ENCODE data around the gene CDC123.

CDC123 gene

DNA sequence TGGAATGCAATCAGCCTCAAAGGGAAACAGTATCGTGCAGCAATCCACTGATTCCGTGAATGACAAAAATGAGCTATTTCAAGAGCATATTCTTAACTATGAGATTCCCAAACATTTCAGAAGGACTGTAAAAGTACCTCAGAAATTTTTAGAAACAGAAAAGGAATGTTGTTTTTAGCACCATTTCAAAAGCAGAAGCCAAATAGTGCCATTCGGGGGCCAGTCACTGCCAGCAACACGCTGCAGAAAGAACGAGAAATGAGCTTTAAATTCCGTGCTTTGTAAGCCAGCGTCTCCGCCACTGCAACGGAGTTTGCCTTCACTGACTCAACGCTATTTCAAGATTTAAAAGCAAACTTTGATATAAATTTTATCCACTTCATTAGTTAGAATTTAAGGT, 6.6 kb upstream of the CDC123 start:
- no peak overlapping the region for H3K4me3 ChIP-seq (ENCODE audit: low read depth, low read length)
- DNase-seq (ENCODE audit: low read depth), result no peak
- TF ChIP-seq, protein P1, sequence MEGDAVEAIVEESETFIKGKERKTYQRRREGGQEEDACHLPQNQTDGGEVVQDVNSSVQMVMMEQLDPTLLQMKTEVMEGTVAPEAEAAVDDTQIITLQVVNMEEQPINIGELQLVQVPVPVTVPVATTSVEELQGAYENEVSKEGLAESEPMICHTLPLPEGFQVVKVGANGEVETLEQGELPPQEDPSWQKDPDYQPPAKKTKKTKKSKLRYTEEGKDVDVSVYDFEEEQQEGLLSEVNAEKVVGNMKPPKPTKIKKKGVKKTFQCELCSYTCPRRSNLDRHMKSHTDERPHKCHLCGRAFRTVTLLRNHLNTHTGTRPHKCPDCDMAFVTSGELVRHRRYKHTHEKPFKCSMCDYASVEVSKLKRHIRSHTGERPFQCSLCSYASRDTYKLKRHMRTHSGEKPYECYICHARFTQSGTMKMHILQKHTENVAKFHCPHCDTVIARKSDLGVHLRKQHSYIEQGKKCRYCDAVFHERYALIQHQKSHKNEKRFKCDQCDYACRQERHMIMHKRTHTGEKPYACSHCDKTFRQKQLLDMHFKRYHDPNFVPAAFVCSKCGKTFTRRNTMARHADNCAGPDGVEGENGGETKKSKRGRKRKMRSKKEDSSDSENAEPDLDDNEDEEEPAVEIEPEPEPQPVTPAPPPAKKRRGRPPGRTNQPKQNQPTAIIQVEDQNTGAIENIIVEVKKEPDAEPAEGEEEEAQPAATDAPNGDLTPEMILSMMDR (IDR thresholded peaks at IDR 0.05; ENCODE audit: low read depth, low read length, missing control alignments), result no peak

DNA sequence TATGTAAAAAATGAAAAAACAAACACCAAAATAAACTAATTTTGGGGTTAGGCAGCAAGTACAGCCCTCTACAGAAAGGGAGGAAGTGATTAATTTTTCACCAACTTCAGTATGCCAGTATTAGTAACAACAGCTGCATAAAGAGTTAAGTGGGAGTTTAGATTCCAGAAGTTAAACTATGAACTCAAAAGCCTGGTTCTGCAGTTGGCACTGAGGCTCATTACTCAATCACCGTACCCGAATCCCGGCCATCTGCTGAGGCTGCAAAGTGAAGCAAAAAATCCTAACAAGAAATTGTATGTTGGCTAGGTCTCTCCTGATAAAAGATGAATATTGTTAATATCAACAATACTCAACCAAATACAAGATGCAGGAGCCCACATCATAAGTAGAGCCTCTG, 4.3 kb upstream of the CDC123 start:
- no peak overlapping the region for H3K4me3 ChIP-seq (ENCODE audit: low read depth, low read length)
- no peak for DNase-seq (ENCODE audit: low read depth)
- TF ChIP-seq, protein P1 (IDR thresholded peaks at IDR 0.05; ENCODE audit: low read depth, low read length, missing control alignments), result no peak

DNA sequence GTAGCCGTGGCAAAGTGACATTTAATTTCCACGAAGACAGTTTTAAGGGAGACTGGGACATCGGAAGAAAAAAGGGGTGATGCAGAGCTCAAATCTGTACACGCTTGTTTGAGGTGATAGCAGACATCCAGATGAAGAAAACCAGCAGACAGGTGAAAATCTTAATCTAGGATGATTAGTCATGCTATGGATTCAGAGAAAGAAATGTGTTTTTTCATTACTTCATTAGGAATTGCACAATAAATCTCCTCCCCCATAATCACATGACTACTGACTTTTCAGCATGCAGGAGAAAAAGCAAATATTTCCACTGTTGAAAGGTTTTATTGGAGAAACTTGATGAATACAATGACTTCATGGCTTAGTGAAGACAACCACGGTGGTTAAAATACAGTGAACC, 2.8 kb upstream of the CDC123 start:
- no peak overlapping the region for H3K4me3 ChIP-seq (ENCODE audit: low read depth, low read length)
- TF ChIP-seq, protein P1 (IDR thresholded peaks at IDR 0.05; ENCODE audit: low read depth, low read length, missing control alignments), result no peak
- no peak for DNase-seq (ENCODE audit: low read depth)

DNA sequence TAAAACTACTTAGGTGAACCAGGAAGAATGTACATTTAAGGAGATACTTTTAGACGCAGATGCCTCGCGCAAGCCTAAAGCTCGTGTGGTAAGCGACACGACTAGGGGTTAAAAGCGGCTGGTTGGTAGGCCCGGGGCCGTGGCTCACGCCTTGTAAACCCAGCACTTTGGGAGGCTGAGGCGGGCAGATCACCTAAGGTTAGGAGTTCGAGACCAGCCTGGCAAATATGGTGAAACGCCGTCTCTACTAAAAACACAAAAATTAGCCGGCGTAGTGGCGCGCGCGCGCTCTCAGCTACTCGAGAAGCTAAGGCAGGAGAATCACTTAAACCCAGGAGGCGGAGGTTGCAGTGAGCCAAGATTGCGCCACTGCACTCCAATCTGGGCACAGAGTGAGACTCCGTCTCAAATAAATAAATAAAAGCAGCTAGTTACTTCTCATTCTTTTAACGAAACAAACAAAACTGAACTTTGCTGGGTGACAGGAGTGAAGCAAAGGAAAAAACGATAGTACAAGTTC, 1.2 kb upstream of the CDC123 start:
- TF ChIP-seq, protein P1 (IDR thresholded peaks at IDR 0.05; ENCODE audit: low read depth, low read length, missing control alignments), result no peak
- no peak for DNase-seq (ENCODE audit: low read depth)
- peak overlapping the region; percentile 88 for H3K4me3 ChIP-seq (ENCODE audit: low read depth, low read length)

DNA sequence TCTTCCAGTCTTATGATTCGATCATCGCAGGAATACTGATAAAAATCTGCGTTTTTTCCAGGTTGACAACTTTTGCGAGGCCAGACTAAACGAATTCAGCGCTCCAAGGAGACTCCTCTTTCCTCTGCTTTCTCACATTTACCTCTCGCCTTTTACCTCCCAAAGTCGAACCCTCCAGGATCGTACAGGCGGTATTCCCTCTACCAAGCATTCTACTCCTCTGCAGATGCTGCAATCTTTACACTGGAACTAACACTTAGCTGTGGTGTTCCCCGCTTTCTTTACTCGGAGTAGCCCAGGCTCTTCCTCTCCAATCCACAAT, 746 bp upstream of the CDC123 start:
- DNase-seq (ENCODE audit: low read depth), result no peak
- TF ChIP-seq, protein P1 (IDR thresholded peaks at IDR 0.05; ENCODE audit: low read depth, low read length, missing control alignments), result no peak
- H3K4me3 ChIP-seq (ENCODE audit: low read depth, low read length), result peak overlapping the region; percentile 88

DNA sequence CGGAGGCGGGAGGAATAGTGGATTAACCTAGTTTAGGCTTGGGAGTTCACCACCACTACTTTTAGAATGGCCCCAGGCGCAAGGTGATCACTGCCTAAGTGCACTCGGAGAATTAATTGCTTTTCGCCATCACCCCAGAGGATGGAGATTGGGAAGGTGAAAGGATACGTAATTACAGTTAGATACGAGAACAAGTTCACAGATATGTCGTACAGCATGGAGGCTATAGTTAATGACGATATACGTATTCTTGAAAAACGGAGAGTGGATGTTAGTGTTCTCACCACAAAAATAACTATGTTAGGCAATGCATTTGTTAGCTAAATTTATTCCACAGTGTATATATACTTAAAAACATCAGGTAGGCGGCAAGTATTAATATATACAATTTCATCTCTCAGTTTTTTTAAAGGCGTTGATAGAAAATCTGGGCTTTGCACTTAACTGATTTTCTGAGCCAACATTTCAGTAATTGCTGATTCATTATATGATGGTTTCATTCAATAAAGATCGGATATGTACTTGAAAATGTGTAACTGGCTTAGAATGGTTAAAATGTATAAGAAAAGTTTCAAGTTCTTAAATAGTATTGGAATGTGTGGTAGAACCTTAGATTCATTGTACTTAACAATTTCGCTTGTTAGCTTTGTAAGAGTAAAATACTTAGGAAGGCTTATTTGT, 683 bp downstream of the CDC123 start:
- no peak for DNase-seq (ENCODE audit: low read depth)
- peak overlapping the region; percentile 88 for H3K4me3 ChIP-seq (ENCODE audit: low read depth, low read length)
- TF ChIP-seq, protein P1 (IDR thresholded peaks at IDR 0.05; ENCODE audit: low read depth, low read length, missing control alignments), result no peak

DNA sequence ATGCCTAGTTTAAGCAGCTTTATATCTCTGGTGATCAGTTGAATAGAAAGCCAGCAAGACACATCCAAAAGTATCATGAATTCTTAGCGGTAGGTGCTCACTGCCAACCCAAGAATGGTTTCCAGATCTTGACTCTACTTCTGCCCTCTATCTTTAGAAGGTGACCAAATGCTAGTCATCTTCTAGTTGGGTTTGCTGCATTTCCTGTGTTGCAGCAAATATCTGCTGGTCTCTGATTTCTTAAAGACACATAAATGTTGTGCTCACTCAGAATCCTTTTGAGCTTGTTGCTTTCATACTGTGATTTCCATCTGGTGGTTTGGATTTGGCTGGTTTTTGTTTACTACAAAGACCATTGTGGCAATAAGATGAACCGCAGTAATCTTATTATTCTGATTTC, 2.2 kb downstream of the CDC123 start:
- no peak overlapping the region; the same call in 1 of the 2 replicates for H3K4me3 ChIP-seq (ENCODE audit: low read depth, low read length)
- TF ChIP-seq, protein P1 (IDR thresholded peaks at IDR 0.05; ENCODE audit: low read depth, low read length, missing control alignments), result no peak

More for the DNA sequence above, 2.2 kb downstream of the CDC123 start:
- DNase-seq (ENCODE audit: low read depth), result no peak

Measured in GM12864 (cell line).